Aorta (tissue), 5 donors: ENCODE results near the gene PLP1. TPM values are rescaled to one million over a fixed set of nuclear protein-coding genes. Genes with fewer than 3 reads are reported as not detected.
A peak's percentile ranks its signal among the peaks of the same experiment; 100 is the strongest.
"Not testable (repeated sequence)": the region's sequence is repeated elsewhere in the genome, so short reads cannot be mapped to it uniquely, and the experiment has no call there.

Experiments used
- ATAC-seq: fragments of 200-7000 bp; cut with Tn5 transposase; one replicate; pipeline ENCODE4 v1.9.1; 2022; ENCODE audit warnings: moderate library complexity; ENCODE audit not compliant: low FRiP score
- DNase-seq, 2 donors: peaks; one replicate each; pipeline ENCODE4 v3.0.0-alpha.2; 2020
- H3K27ac ChIP-seq, 2 donors: one replicate each; pipeline ENCODE4 v1.5.1; 2013; ENCODE audit warnings: low read length in 2 of 2, mild to moderate bottlenecking in 2 of 2, moderate library complexity in 2 of 2, control low read depth in 1 of 2, inconsistent platforms in 1 of 2, low read depth in 1 of 2
- H3K27me3 ChIP-seq, 2 donors: one replicate each; pipeline ENCODE4 v1.6.1; 2013; ENCODE audit warnings: control low read depth in 1 of 2, low read length in 1 of 2, mild to moderate bottlenecking in 1 of 2, moderate library complexity in 1 of 2; ENCODE audit not compliant: insufficient read depth in 2 of 2, control insufficient read depth in 1 of 2
- H3K36me3 ChIP-seq, 2 donors: one replicate each; pipeline ENCODE4 v1.6.1; 2013; ENCODE audit warnings: control low read depth in 1 of 2, low read length in 1 of 2, mild to moderate bottlenecking in 1 of 2; ENCODE audit not compliant: insufficient read depth in 2 of 2, control insufficient read depth in 1 of 2
- H3K4me1 ChIP-seq, 2 donors: one replicate each; pipeline ENCODE4 v1.6.1; 2013; ENCODE audit warnings: low read length in 2 of 2, control low read depth in 1 of 2, mild to moderate bottlenecking in 1 of 2, moderate library complexity in 1 of 2; ENCODE audit not compliant: insufficient read depth in 2 of 2, control insufficient read depth in 1 of 2
- H3K4me3 ChIP-seq, 2 donors: one replicate each; pipeline ENCODE4 v1.5.1; 2013; ENCODE audit warnings: low read length in 2 of 2, control low read depth in 1 of 2, mild to moderate bottlenecking in 1 of 2
- H3K9me3 ChIP-seq: one replicate; pipeline ENCODE4 v1.6.1; 2013; ENCODE audit warnings: mild to moderate bottlenecking, low read length; ENCODE audit not compliant: control insufficient read depth
- WGBS, 2 donors: extraction: QIAGEN DNeasy Blood & Tissue Kit; methylation state at CpG; one replicate each; pipeline ENCODE4 v1.1.7; 2013; 5-methylcytosine and 5-hydroxymethylcytosine counted together
- intact Hi-C, 2 donors: fragments of 100-400 bp; cut with DNase I; formaldehyde crosslinking; loops; one replicate each; pipeline versions ENCODE4 v1.14.2 to v1.15.0; 2022
- polyA plus RNA-seq, 2 donors: library from polyadenylated mRNA; stranded (reverse); fragments of 200-250 nt; gene quantifications; one replicate each; pipeline ENCODE4 v1.2.3, GENCODE V29; 2013
- total RNA-seq, 2 donors: library from RNA; stranded (reverse); fragmentation: NEBNext Ultra II Directional; extraction: Animal tissue kit (Norgen Biotek cat#: 25700); gene quantifications; one replicate each; pipeline ENCODE4 v1.2.1, GENCODE V29; 2021
- donor health status: healthy with polysubstance abuse.
- donor health status: Bipolar disorder and iron deficiency.
- donor health status: DM: no; HTN: no; CAD: no.
- donor health status: DM: no; HTN: no; CAD: no.
- donor health status: DM: yes; HTN: yes; CAD: no.

Gene PLP1
- total and polyA plus RNA-seq, 4 donors: 0.50 to 21.3 (median 4.3) TPM

- Histone ChIP-seq H3K27ac (no peak overlapping the region), H3K4me1 (no peaks in the 10 kb centered on the region), H3K27me3 (no peaks in the 10 kb centered on the region), H3K36me3 (no peaks in the 10 kb centered on the region), H3K4me3 (no peak overlapping the region), H3K9me3 (no peaks in the 10 kb centered on the region)
- 60 to 86% methylated on average over 4 of the region's 4 CpGs for WGBS, 2 donors
- ATAC-seq: no peak
- intact Hi-C loops: no loop called here
- DNase-seq: no peak
These were observed 30.3 kb downstream of the PLP1 start for GRCh38 chrX:103806862-103807474.

GRCh38 chrX:103811858-103812257 is 35.2 kb downstream of the PLP1 start:
- Histone ChIP-seq H3K27ac (no peak overlapping the region), H3K9me3 (no peaks in the 10 kb centered on the region), H3K4me1 (no peaks in the 10 kb centered on the region), H3K4me3 (no peak overlapping the region), H3K36me3 (no peaks in the 10 kb centered on the region), H3K27me3 (no peaks in the 10 kb centered on the region)
- ATAC-seq (no peak), DNase-seq (no peak)
- WGBS, 2 donors: 67 to 93% methylated on average over 3 of the region's 3 CpGs
- intact Hi-C loops: loop anchor here in 1 of 2 donors (10.0 kb wide), 1 partner anchor 97 kb away; the partner anchor contains the start of gene TMEM31

- not testable (repeated sequence) for H3K27me3 ChIP-seq, H3K9me3 ChIP-seq, H3K4me1 ChIP-seq, H3K36me3 ChIP-seq, H3K4me3 ChIP-seq, ATAC-seq, DNase-seq, H3K27ac ChIP-seq
- WGBS, 2 donors: 40 to 42% methylated on average over 5 of the region's 5 CpGs
- intact Hi-C loops: loop anchor here (2.0 to 10.0 kb wide), 4 partner anchors 102 to 285 kb away; partner anchors contain the start of genes MORF4L2 (in 1 of the 2) and TMEM31 (in 1 of the 2)
These were observed 40.5 kb downstream of the PLP1 start for GRCh38 chrX:103817101-103817500.

GRCh38 chrX:103817502-103817901 is 40.9 kb downstream of the PLP1 start:
- Histone ChIP-seq H3K36me3 (no peaks in the 10 kb centered on the region), H3K9me3 (no peaks in the 10 kb centered on the region), H3K4me1 (no peaks in the 10 kb centered on the region), H3K27me3 (no peaks in the 10 kb centered on the region), H3K27ac (no peak overlapping the region), H3K4me3 (no peak overlapping the region)
- no peak for DNase-seq
- 18 to 19% methylated on average over 5 of the region's 5 CpGs for WGBS, 2 donors
- intact Hi-C loops: loop anchor here (2.0 to 10.0 kb wide), 4 partner anchors 103 to 285 kb away; partner anchors contain the start of genes MORF4L2 (in 1 of the 2) and TMEM31 (in 1 of the 2)
- ATAC-seq: peak; percentile 75

- no peaks in the 10 kb centered on the region for H3K4me1 ChIP-seq
- no peak overlapping the region for H3K4me3 ChIP-seq
- no peak for DNase-seq
- WGBS, 2 donors: 53 to 62% methylated on average over 7 of the region's 7 CpGs
- intact Hi-C loops: loop anchor here (5.0 to 10.0 kb wide), 3 partner anchors 104 to 287 kb away; partner anchors contain the start of genes MORF4L2 (in 1 of the 2) and TMEM31 (in 1 of the 2)
- H3K9me3 ChIP-seq: no peaks in the 10 kb centered on the region
- H3K27ac ChIP-seq: no peak overlapping the region
- ATAC-seq: peak; percentile 36
- H3K27me3 ChIP-seq: no peaks in the 10 kb centered on the region
- no peaks in the 10 kb centered on the region for H3K36me3 ChIP-seq
These were observed 42.4 kb downstream of the PLP1 start for GRCh38 chrX:103818842-103819619.

GRCh38 chrX:103820802-103821201 is 44.2 kb downstream of the PLP1 start:
- intact Hi-C loops, H3K9me3 ChIP-seq, ATAC-seq: not testable (repeated sequence)

GRCh38 chrX:103823591-103823990 is 47.0 kb downstream of the PLP1 start:
- no peaks in the 10 kb centered on the region for H3K9me3 ChIP-seq
- no peaks in the 10 kb centered on the region for H3K27me3 ChIP-seq
- no peak for DNase-seq
- ATAC-seq: no peak
- intact Hi-C loops: no loop called here
- H3K4me3 ChIP-seq: no peak overlapping the region
- no peaks in the 10 kb centered on the region for H3K4me1 ChIP-seq
- H3K36me3 ChIP-seq: peaks cover 0 to 3% of the 10 kb centered on the region in 2 donors
- no peak overlapping the region for H3K27ac ChIP-seq

More at GRCh38 chrX:103820802-103821201, 44.2 kb downstream of the PLP1 start:
- WGBS, 2 donors: 88 to 97% methylated on average over 6 of the region's 6 CpGs
- DNase-seq, H3K36me3 ChIP-seq, H3K27me3 ChIP-seq, H3K4me1 ChIP-seq, H3K27ac ChIP-seq, H3K4me3 ChIP-seq: not testable (repeated sequence)

- no peak overlapping the region for H3K4me3 ChIP-seq
- intact Hi-C loops: no loop called here
- DNase-seq (no peak), ATAC-seq (no peak)
- 81 to 91% methylated on average over 1 of the region's 1 CpG for WGBS, 2 donors
- H3K27ac ChIP-seq: no peak overlapping the region
- peaks cover 0 to 3% of the 10 kb centered on the region in 2 donors for H3K36me3 ChIP-seq
- no peaks in the 10 kb centered on the region for H3K27me3 ChIP-seq
- no peaks in the 10 kb centered on the region for H3K9me3 ChIP-seq
- H3K4me1 ChIP-seq: no peaks in the 10 kb centered on the region
These were observed 49.2 kb downstream of the PLP1 start for GRCh38 chrX:103825881-103826280.
